Fibroblast of mammary gland (primary cell): Measurements from ENCODE around the gene MTCH1.
"Not testable (repeated sequence)": the region's sequence is repeated elsewhere in the genome, so short reads cannot be mapped to it uniquely, and the experiment has no call there.

Experiments used
- DNase-seq: peaks from one replicate; pipeline ENCODE4 v3.0.0-alpha.2; 2010; ENCODE audit warnings: low read depth
- H3K4me3 ChIP-seq: 2 replicates; pipeline ENCODE4 v1.5.1; 2011; ENCODE audit warnings: low read depth, mild to moderate bottlenecking, low read length, moderate library complexity; ENCODE audit not compliant: control insufficient read depth
- TF ChIP-seq, protein P1 (sequence below): conservative IDR thresholded peaks from 2 replicates; pipeline ENCODE4 v1.5.1; 2011; ENCODE audit warnings: low read depth, low read length, inconsistent platforms; ENCODE audit not compliant: control insufficient read depth, insufficient read depth

Gene MTCH1

DNA sequence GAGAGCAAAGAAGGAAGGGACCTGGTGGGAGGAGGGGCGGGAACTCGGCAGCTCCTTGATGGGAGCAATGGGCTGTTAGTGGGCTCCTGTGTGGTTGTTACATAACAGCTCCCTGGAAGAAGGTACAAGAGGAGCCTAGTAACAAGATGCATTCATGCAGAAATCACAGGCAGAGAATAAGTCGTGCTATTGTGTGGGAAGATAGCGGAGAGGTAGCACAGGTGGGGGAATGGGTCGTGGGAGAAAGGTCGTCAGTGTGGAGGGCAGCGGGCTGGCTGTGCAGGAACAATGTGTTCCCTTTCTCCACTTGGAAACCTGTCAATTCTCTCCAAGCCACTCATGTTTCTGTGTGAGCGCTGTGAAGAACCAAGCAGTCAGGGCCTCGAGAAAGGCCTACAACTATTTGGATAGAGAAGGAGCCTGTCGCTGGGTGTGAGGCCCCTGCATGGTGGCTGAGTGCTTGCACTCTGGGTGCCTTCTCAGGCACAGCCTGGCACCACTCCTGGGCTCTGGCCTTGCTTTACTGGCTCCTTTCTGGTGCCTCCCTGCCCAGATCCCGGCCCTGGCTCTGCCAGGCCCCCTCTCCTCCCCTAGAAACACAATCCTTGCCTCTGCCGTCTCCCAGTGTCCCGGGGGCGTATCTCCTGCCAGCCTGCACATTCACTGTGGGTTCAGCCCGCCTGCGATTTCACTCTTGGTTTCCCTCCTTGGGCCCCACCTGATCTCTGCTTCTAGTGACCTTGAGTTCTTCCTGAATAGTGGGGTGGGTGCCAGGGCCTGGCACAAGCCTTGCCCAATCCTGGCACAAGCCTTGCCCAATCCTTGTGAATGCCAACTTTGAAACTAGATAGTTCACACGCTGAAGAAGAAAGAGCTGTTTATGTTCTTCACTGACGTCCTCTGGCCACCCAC is 12.1 kb upstream of the MTCH1 start:
- TF ChIP-seq, protein P1, sequence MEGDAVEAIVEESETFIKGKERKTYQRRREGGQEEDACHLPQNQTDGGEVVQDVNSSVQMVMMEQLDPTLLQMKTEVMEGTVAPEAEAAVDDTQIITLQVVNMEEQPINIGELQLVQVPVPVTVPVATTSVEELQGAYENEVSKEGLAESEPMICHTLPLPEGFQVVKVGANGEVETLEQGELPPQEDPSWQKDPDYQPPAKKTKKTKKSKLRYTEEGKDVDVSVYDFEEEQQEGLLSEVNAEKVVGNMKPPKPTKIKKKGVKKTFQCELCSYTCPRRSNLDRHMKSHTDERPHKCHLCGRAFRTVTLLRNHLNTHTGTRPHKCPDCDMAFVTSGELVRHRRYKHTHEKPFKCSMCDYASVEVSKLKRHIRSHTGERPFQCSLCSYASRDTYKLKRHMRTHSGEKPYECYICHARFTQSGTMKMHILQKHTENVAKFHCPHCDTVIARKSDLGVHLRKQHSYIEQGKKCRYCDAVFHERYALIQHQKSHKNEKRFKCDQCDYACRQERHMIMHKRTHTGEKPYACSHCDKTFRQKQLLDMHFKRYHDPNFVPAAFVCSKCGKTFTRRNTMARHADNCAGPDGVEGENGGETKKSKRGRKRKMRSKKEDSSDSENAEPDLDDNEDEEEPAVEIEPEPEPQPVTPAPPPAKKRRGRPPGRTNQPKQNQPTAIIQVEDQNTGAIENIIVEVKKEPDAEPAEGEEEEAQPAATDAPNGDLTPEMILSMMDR, result no peak
- no peak for DNase-seq
- no peak overlapping the region for H3K4me3 ChIP-seq

GRCh38 chr6:36990401-36990800 is 4.4 kb upstream of the MTCH1 start:
- not testable (repeated sequence) for DNase-seq, H3K4me3 ChIP-seq

GRCh38 chr6:36989264-36989663 is 3.3 kb upstream of the MTCH1 start:
- DNase-seq, result no peak
- H3K4me3 ChIP-seq, result no peak overlapping the region
- TF ChIP-seq, protein P1, result no peak

DNA sequence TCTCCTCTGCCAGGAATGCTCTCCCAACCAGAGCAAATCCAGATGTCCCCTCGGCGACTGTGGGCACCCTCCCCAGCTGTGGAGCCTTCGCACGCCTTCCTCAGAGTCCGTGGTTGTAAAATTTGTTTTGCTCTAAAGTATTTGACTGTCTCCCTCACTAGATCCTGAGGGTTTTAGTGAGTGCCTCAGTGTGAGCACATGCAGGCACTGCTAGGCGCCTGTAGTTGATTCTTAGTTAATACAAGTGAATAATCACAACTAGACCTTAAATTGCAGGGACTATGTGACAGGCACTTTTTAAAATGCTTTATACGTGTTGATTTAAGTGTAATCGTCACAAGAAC is 680 bp upstream of the MTCH1 start:
- TF ChIP-seq, protein P1, result no peak
- peak overlapping the region; percentile 48 for H3K4me3 ChIP-seq
- no peak for DNase-seq

DNA sequence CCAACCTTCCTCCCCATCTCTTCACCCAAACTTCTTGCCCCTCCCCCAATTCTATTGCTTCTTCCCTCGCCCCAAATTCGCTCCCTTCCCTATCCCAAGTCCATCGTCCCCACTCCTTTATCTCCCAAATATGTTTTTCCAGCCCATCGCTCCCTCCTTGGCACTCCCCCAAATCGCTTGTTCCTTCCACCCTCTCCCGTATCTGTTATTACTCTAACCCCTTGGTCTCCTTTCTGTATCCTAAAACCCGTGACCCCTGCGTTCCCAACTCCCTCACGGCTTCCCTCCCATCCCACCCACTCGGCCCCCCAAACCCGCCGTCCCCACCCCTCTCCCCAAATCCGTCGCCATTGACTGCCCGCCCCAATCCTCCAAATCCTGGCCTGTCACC is 584 bp downstream of the MTCH1 start:
- TF ChIP-seq, protein P1, result no peak
- peak overlapping the region; percentile 97 for H3K4me3 ChIP-seq
- DNase-seq, result no peak

- peak; percentile 78 for DNase-seq
- TF ChIP-seq, protein P1, result no peak
- H3K4me3 ChIP-seq, result peak overlapping the region; percentile 97
These were observed 1.2 kb downstream of the MTCH1 start for GRCh38 chr6:36984581-36985416.

DNA sequence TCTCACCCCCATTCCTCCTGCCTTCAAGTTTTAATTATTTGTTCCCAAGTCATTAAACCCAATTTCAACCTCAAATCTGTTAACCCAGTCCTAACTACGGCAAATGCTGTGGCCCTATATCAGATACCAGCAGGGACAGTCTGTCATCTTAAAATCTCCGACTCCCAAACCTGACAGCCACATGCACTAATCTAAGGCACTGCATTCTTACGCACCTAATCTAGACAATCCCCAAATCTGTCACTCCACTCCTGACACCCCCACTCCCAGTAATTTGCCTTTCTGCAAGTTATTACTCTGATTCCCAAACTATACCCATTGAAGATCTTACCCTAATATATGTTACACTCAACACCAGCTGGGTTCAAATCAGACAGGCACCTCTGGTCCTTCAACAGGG is 2.5 kb downstream of the MTCH1 start:
- no peak for DNase-seq
- H3K4me3 ChIP-seq, result no peak overlapping the region
- TF ChIP-seq, protein P1, result no peak
